Peyer's patch (tissue), 4 donors: Measurements from ENCODE around the gene RPL19. TPM values are rescaled to one million over a fixed set of nuclear protein-coding genes. Genes with fewer than 3 reads are reported as not detected.

Experiments used
- DNase-seq, 3 donors: peaks; one replicate each; pipeline ENCODE4 v3.0.0-alpha.2; 2017 to 2019
- H3K27ac ChIP-seq, 4 donors: fragments of 200-600 bp; sonication (generic); one replicate each; pipeline ENCODE4 v1.5.1; 2016 to 2019
- H3K27me3 ChIP-seq, 2 donors: fragments of 200-600 bp; sonication (generic); one replicate each; pipeline ENCODE4 v1.5.1; 2019
- H3K36me3 ChIP-seq, 3 donors: fragments of 200-600 bp; sonication (generic); one replicate each; pipeline ENCODE4 v1.5.1; 2016 to 2019
- H3K4me1 ChIP-seq, 4 donors: fragments of 200-600 bp; sonication (generic); one replicate each; pipeline ENCODE4 v1.5.1; 2016 to 2019
- H3K4me3 ChIP-seq, 4 donors: fragments of 200-600 bp; sonication (generic); 1 replicate in 3 of 4; 2 replicates in 1 of 4; pipeline ENCODE4 v1.5.1; 2016 to 2019; ENCODE audit warnings: mild to moderate bottlenecking in 1 of 4
- H3K9me3 ChIP-seq, 4 donors: fragments of 200-600 bp; sonication (generic); one replicate each; pipeline ENCODE4 v1.5.1; 2016 to 2019; ENCODE audit warnings: mild to moderate bottlenecking in 1 of 4
- POLR2A ChIP-seq, 2 donors: fragments of 450-650 bp; IDR thresholded peaks; one replicate each; pipeline ENCODE4 v1.5.1; 2017; ENCODE audit warnings: antibody characterized with exemption in 2 of 2, mild to moderate bottlenecking in 2 of 2, moderate library complexity in 2 of 2
- total RNA-seq, 4 donors: library from RNA; depleted of rRNA; stranded (reverse); fragments of >200 nt; gene quantifications; one replicate each; pipeline ENCODE4 v1.1.0, GENCODE V29; 2016
- TF ChIP-seq, protein P1 (sequence below), 6 experiments: fragments of 450-650 bp in 4 of 6; fragments of 200-600 bp in 2 of 6; sonication (generic) in 1 of 6; IDR thresholded peaks; one replicate each; pipeline ENCODE4 v1.5.1; 2017 to 2019; ENCODE audit warnings: antibody characterized with exemption in 6 of 6, mild to moderate bottlenecking in 3 of 6, moderate library complexity in 1 of 6

Gene RPL19
- total RNA-seq, 4 donors from 2014 or later, result 932 to 2,029 (median 1,420) TPM

DNA sequence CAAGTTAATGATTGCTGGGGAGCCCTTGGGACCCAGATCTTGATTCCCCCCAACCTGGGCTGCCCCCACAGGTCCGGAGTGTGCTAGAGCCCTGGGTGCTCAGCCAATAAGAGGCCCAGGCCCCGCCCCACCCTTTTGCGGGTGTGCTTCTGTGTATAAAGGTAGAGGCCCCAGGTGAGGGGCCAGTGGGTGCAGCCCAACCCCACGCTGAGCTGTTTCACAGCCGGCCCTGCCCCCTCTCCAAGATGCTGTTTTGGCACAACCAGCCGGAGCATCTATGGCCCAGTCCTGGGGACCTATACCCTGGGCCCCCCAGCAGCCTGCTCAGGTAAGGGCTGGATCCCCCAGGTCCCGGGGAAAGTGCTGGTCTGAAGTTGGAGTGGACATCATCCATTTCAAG is 37.5 kb downstream of the RPL19 start:
- no peak for DNase-seq
- no peaks in the 10 kb centered on the region for H3K4me1 ChIP-seq
- TF ChIP-seq, protein P1, sequence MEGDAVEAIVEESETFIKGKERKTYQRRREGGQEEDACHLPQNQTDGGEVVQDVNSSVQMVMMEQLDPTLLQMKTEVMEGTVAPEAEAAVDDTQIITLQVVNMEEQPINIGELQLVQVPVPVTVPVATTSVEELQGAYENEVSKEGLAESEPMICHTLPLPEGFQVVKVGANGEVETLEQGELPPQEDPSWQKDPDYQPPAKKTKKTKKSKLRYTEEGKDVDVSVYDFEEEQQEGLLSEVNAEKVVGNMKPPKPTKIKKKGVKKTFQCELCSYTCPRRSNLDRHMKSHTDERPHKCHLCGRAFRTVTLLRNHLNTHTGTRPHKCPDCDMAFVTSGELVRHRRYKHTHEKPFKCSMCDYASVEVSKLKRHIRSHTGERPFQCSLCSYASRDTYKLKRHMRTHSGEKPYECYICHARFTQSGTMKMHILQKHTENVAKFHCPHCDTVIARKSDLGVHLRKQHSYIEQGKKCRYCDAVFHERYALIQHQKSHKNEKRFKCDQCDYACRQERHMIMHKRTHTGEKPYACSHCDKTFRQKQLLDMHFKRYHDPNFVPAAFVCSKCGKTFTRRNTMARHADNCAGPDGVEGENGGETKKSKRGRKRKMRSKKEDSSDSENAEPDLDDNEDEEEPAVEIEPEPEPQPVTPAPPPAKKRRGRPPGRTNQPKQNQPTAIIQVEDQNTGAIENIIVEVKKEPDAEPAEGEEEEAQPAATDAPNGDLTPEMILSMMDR (IDR thresholded peaks at IDR 0.05), result no peak
- H3K27me3 ChIP-seq, result no peaks in the 10 kb centered on the region
- H3K27ac ChIP-seq, result no peak overlapping the region
- H3K36me3 ChIP-seq, result no peaks in the 10 kb centered on the region
- no peaks in the 10 kb centered on the region for H3K9me3 ChIP-seq
- no peak overlapping the region for H3K4me3 ChIP-seq

DNA sequence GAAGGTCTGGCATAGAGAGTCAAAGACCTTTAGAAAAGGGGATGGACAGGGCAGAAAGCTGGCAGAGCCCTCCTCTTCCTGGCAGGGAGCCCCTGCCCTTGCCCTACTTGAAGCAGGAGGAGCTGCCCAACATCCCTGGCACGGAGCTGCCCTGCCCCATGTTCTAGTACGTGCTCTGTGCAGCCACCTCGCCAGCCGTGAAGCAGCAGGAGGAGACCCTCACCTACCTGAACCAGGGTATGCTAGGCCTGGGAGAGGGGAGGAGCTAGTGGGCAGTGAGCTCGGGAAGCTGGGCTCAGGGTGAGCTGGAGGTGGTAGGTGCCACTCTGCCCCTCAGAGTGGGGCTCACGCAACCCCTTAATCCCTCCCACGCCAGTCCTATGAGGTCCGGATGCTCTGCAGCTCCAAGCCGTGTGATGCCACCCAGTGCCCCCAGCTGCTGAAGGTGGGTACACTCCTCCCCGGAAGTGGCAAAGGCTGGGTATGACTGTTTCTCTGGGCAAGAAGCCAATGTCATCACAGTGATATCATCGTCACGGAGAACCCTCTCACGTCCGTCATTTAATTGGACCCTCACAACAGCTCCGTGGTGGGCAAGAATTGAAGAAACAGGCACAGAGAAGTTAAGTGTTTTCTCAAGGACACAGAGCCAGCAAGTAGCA is 38.4 kb downstream of the RPL19 start:
- H3K27ac ChIP-seq, result peak overlapping the region in 2 of 4 donors; percentile 16 to 57
- no peaks in the 10 kb centered on the region for H3K4me1 ChIP-seq
- peak in 2 of 3 donors; percentile 71 to 81 for DNase-seq
- H3K36me3 ChIP-seq, result no peaks in the 10 kb centered on the region
- peak overlapping the region in 1 of 4 donors; percentile 3 for H3K4me3 ChIP-seq
- no peak for TF ChIP-seq POLR2A (IDR thresholded peaks at IDR 0.05)
- TF ChIP-seq, protein P1 (IDR thresholded peaks at IDR 0.05), result no peak
- H3K27me3 ChIP-seq, result no peaks in the 10 kb centered on the region
- no peaks in the 10 kb centered on the region for H3K9me3 ChIP-seq

DNA sequence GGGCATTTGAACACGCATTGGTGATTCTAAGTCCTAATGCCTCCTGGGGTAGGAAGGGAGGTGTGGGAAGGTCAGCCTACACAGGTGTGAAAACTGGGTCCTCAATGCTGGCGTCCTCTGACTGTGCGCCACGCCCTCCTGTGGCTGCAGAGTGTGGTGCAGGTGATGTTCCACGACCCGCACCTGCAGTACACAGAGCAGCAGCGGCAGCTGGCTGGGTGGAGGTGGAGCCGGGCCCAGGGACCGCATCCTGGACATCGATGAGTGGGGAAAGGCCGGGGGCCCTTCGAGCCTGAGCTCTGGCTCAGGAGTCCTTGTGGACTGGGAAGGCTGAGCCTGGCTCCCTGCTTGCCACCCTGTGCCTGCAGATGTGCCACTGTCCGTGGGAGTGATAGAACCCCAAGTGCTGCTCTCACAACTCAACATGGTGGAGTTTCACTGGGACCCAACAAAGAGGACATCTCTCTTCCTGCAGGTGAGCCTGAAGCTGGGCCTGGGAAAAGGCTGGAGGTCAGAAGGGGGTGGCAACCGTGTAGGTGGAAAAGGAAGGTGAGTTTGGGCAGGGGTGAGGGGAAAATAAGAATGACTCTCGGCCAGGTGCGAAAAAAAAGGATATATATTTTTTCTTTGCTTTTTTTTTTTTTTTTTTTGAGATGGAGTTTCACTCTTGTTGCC is 39.7 kb downstream of the RPL19 start:
- peaks cover 0 to 7% (median 3%) of the 10 kb centered on the region in 4 donors for H3K4me1 ChIP-seq
- no peaks in the 10 kb centered on the region for H3K36me3 ChIP-seq
- DNase-seq, result peak; percentile 76 to 87 (median 79)
- H3K4me3 ChIP-seq, result no peak overlapping the region
- no peaks in the 10 kb centered on the region for H3K9me3 ChIP-seq
- no peak overlapping the region for H3K27ac ChIP-seq
- H3K27me3 ChIP-seq, result no peaks in the 10 kb centered on the region
- TF ChIP-seq, protein P1 (IDR thresholded peaks at IDR 0.05), result peak; percentile 39 to 65 (median 58)
- no peak for TF ChIP-seq POLR2A (IDR thresholded peaks at IDR 0.05)

DNA sequence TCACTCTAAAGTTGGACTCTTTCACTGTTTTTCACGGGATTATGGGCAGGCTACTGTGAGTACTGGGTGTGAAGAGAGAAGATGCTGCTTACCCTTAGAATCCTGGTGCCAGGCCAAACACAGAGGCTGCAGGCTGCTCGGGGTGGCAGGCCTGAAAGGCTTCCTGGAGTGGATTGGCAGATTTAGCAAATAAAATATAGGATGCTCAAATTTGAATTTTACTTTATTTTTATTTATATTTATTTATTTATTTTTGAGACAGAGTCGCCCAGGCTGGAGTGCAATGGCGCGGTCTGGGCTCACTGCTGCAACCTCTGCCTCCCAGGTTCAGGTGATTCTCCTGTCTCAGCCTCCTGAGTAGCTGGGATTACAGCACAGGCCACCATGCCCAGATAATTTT is 40.5 kb downstream of the RPL19 start:
- peaks cover 0 to 7% (median 3%) of the 10 kb centered on the region in 4 donors for H3K4me1 ChIP-seq
- H3K27ac ChIP-seq, result no peak overlapping the region
- H3K4me3 ChIP-seq, result no peak overlapping the region
- no peak for TF ChIP-seq POLR2A (IDR thresholded peaks at IDR 0.05)
- TF ChIP-seq, protein P1 (IDR thresholded peaks at IDR 0.05), result no peak
- H3K9me3 ChIP-seq, result no peaks in the 10 kb centered on the region
- H3K27me3 ChIP-seq, result no peaks in the 10 kb centered on the region
- no peak for DNase-seq
- no peaks in the 10 kb centered on the region for H3K36me3 ChIP-seq

DNA sequence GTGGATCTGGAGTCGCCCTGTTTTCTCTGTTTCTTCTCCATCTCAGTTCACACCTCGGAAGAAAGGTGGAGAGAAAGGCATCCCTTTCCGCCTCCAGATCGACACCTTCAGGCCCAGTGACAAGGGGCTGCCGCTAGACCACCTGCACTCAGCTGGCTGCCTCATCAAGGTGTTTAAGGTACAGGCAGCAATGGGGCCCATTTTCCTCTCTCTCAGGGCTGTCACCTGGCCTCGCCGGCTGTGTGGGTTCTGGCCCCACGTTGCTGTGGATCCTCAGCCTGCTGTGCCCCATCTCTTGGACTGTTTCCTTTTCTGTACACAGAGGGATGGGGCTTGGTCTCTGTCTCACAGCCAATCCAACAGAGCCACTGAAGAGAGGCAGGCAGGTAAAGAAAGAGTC is 43.1 kb downstream of the RPL19 start:
- DNase-seq, result no peak
- Histone ChIP-seq H3K4me1 (peaks cover 0 to 7% (median 3%) of the 10 kb centered on the region in 4 donors), H3K4me3 (no peak overlapping the region), H3K27me3 (no peaks in the 10 kb centered on the region), H3K27ac (no peak overlapping the region), H3K36me3 (no peaks in the 10 kb centered on the region), H3K9me3 (no peaks in the 10 kb centered on the region)
- TF ChIP-seq, protein P1 (IDR thresholded peaks at IDR 0.05), result no peak
- TF ChIP-seq POLR2A (IDR thresholded peaks at IDR 0.05), result no peak
